ENCODE data around the gene FGD2. TPM values are rescaled to one million over a fixed set of nuclear protein-coding genes. Genes with fewer than 3 reads are reported as not detected.

Gene FGD2
- total RNA-seq, 1 experiment from 2014 or later, result 0.44 TPM

- Histone ChIP-seq H3K9me3 (ENCODE audit: low read length) (no peaks in the 10 kb centered on the region), H3K27me3 (ENCODE audit: low read length) (no peaks in the 10 kb centered on the region), H3K9ac (ENCODE audit: low read length) (no peak overlapping the region), H3K36me3 (ENCODE audit: low read depth, low read length) (peaks cover 94% of the 10 kb centered on the region), H2AFZ (ENCODE audit: low read length) (no peak overlapping the region), H3F3A (ENCODE audit: low read length, unreplicated experiment) (no peaks in the 10 kb centered on the region), H3K79me2 (ENCODE audit: low read length) (no peaks in the 10 kb centered on the region), H3K4me3 (ENCODE audit: low read length) (no peak overlapping the region), H3K27ac (ENCODE audit: low read length) (no peak overlapping the region), H3K4me2 (ENCODE audit: low read length) (no peak overlapping the region), H4K20me1 (ENCODE audit: low read length) (no peaks in the 10 kb centered on the region), H3K9me2 (replicated peaks; ENCODE audit: low read length) (no peaks in the 10 kb centered on the region), H3K4me1 (ENCODE audit: insufficient read depth, low read length) (no peaks in the 10 kb centered on the region)
- POLR2A ChIA-PET (ENCODE audit: unreplicated experiment), result no interaction called here
- CTCF ChIA-PET, result no interaction called here
- intact Hi-C loops (cut with micrococcal nuclease), result no loop called here
- TF ChIP-seq EZH2phosphoT487 (IDR thresholded peaks at IDR 0.05; ENCODE audit: borderline replicate concordance, low read length) (no peak), CTCF (conservative IDR thresholded peaks at IDR 0.05; ENCODE audit: low read depth, low read length) (no peak), EZH2 (IDR thresholded peaks at IDR 0.05; ENCODE audit: low read length, unreplicated experiment) (no peak)
- ATAC-seq (no peak), DNase-seq (no peak)
- BruUV-seq (replicated peaks), result no TSS peak
These were observed 33.4 kb upstream of the FGD2 start for GRCh38 chr6:36971921-36972673.

GRCh38 chr6:36973190-36973589, 32.3 kb upstream of the FGD2 start:
- Histone ChIP-seq H3K9ac (ENCODE audit: low read length) (no peak overlapping the region), H3K27me3 (ENCODE audit: low read length) (no peaks in the 10 kb centered on the region), H3K9me3 (ENCODE audit: low read length) (no peaks in the 10 kb centered on the region), H4K20me1 (ENCODE audit: low read length) (no peaks in the 10 kb centered on the region), H2AFZ (ENCODE audit: low read length) (no peak overlapping the region), H3K4me3 (ENCODE audit: low read length) (no peak overlapping the region), H3K4me2 (ENCODE audit: low read length) (no peak overlapping the region), H3K36me3 (ENCODE audit: low read depth, low read length) (peaks cover 94% of the 10 kb centered on the region), H3K79me2 (ENCODE audit: low read length) (no peaks in the 10 kb centered on the region), H3K27ac (ENCODE audit: low read length) (no peak overlapping the region), H3F3A (ENCODE audit: low read length, unreplicated experiment) (no peaks in the 10 kb centered on the region), H3K4me1 (ENCODE audit: insufficient read depth, low read length) (no peaks in the 10 kb centered on the region), H3K9me2 (replicated peaks; ENCODE audit: low read length) (no peaks in the 10 kb centered on the region)
- CTCF ChIA-PET, result no interaction called here
- BruUV-seq (replicated peaks), result no TSS peak
- POLR2A ChIA-PET (ENCODE audit: unreplicated experiment), result no interaction called here
- DNase-seq, result no peak
- intact Hi-C loops (cut with micrococcal nuclease), result no loop called here
- TF ChIP-seq EZH2phosphoT487 (IDR thresholded peaks at IDR 0.05; ENCODE audit: borderline replicate concordance, low read length) (no peak), CTCF (conservative IDR thresholded peaks at IDR 0.05; ENCODE audit: low read depth, low read length) (no peak)
- ATAC-seq, result no peak

GRCh38 chr6:36973647-36974046, 31.8 kb upstream of the FGD2 start:
- H3K27ac ChIP-seq (ENCODE audit: low read length), result no peak overlapping the region
- no peaks in the 10 kb centered on the region for H3K9me2 ChIP-seq (replicated peaks; ENCODE audit: low read length)
- no peaks in the 10 kb centered on the region for H3K27me3 ChIP-seq (ENCODE audit: low read length)
- H3K4me2 ChIP-seq (ENCODE audit: low read length), result no peak overlapping the region
- H3K79me2 ChIP-seq (ENCODE audit: low read length), result peaks cover 3% of the 10 kb centered on the region; the same call in 1 of the 2 replicates
- no peaks in the 10 kb centered on the region for H3F3A ChIP-seq (ENCODE audit: low read length, unreplicated experiment)
- ChIA-PET POLR2A (ENCODE audit: unreplicated experiment) (no interaction called here), CTCF (no interaction called here)
- no peak overlapping the region for H3K9ac ChIP-seq (ENCODE audit: low read length)
- intact Hi-C loops (cut with micrococcal nuclease), result no loop called here
- ATAC-seq (no peak), DNase-seq (no peak)
- no peak overlapping the region for H3K4me3 ChIP-seq (ENCODE audit: low read length)
- no peak overlapping the region for H2AFZ ChIP-seq (ENCODE audit: low read length)
- H3K4me1 ChIP-seq (ENCODE audit: insufficient read depth, low read length), result no peaks in the 10 kb centered on the region
- no TSS peak for BruUV-seq (replicated peaks)
- peaks cover 3% of the 10 kb centered on the region; the same call in 1 of the 2 replicates for H4K20me1 ChIP-seq (ENCODE audit: low read length)
- TF ChIP-seq EZH2 (IDR thresholded peaks at IDR 0.05; ENCODE audit: low read length, unreplicated experiment) (no peak), EZH2phosphoT487 (IDR thresholded peaks at IDR 0.05; ENCODE audit: borderline replicate concordance, low read length) (no peak), CTCF (conservative IDR thresholded peaks at IDR 0.05; ENCODE audit: low read depth, low read length) (no peak)
- no peaks in the 10 kb centered on the region for H3K9me3 ChIP-seq (ENCODE audit: low read length)
- H3K36me3 ChIP-seq (ENCODE audit: low read depth, low read length), result peaks cover 94% of the 10 kb centered on the region
